ENCODE results near the gene SYNJ2. TPM values are rescaled to one million over a fixed set of nuclear protein-coding genes. Genes with fewer than 3 reads are reported as not detected.

The SYNJ2 gene
- total and polyA plus RNA-seq, 2 experiments from 2014 or later, result 2.8 to 5.6 TPM

GRCh38 chr6:157991067-157991432 is 9.4 kb downstream of the SYNJ2 start:
- H3K27ac ChIP-seq (ENCODE audit: low read depth), result no peak overlapping the region
- no peaks in the 10 kb centered on the region for H3K9me2 ChIP-seq (ENCODE audit: insufficient read depth)
- H3F3A ChIP-seq (replicated peaks; ENCODE audit: low read depth), result 0 out of 2 replicates have a peak, but pooled peaks cover 6% of the 10 kb centered on the region
- ATAC-seq (no peak), DNase-seq (ENCODE audit: low spot score) (no peak)
- H3K79me2 ChIP-seq (replicated peaks; ENCODE audit: insufficient read depth), result peaks cover 56% of the 10 kb centered on the region
- H3K4me1 ChIP-seq (ENCODE audit: insufficient read depth), result peaks cover 6% of the 10 kb centered on the region
- H4K20me1 ChIP-seq (replicated peaks; ENCODE audit: insufficient read depth), result no peaks in the 10 kb centered on the region; the same call in 1 of the 2 replicates
- H3K4me3 Mint-ChIP-seq, result no peak overlapping the region
- H3K4me3 ChIP-seq, result no peak overlapping the region
- no peak for TF ChIP-seq ETS1 (IDR thresholded peaks at IDR 0.05)
- TF ChIP-seq JUNB (IDR thresholded peaks at IDR 0.05; ENCODE audit: unreplicated experiment), result no peak
- TF ChIP-seq ZNF462 (CRISPR knock-in tag; IDR thresholded peaks at IDR 0.05), result no peak
- no peak for TF ChIP-seq STAT1 (IDR thresholded peaks at IDR 0.05; ENCODE audit: unreplicated experiment)
- TF ChIP-seq ZNF331 (CRISPR knock-in tag; IDR thresholded peaks at IDR 0.05; ENCODE audit: low read depth), result no peak
- no peak for TF ChIP-seq ZNF114 (CRISPR knock-in tag; IDR thresholded peaks at IDR 0.05)
- TF ChIP-seq POLR2AphosphoS5 (IDR thresholded peaks at IDR 0.05; ENCODE audit: low read depth), result no peak
- no peak for TF ChIP-seq EZH2 (IDR thresholded peaks at IDR 0.05; ENCODE audit: low read depth, unreplicated experiment)
- TF ChIP-seq REST (IDR thresholded peaks at IDR 0.05; ENCODE audit: unreplicated experiment), result no peak
- TF ChIP-seq CTCF (conservative IDR thresholded peaks at IDR 0.05; ENCODE audit: low read depth in 2 of 2), result no peak
- TF ChIP-seq NANOG (IDR thresholded peaks at IDR 0.05; ENCODE audit: borderline replicate concordance), result no peak
- TF ChIP-seq CREB1 (CRISPR knock-in tag; IDR thresholded peaks at IDR 0.05; ENCODE audit: low read depth), result no peak
- no peak for TF ChIP-seq EZH2phosphoT487 (IDR thresholded peaks at IDR 0.05; ENCODE audit: unreplicated experiment)
- H3K36me3 Mint-ChIP-seq (ENCODE audit: low read depth), result no peaks in the 10 kb centered on the region; the same call in 2 of the 3 replicates
- peaks cover 7% of the 10 kb centered on the region for H3K27me3 Mint-ChIP-seq (ENCODE audit: insufficient read depth, low read depth, poor library complexity)
- H3K27ac Mint-ChIP-seq, result no peak overlapping the region
- peaks cover 47% of the 10 kb centered on the region for H3K4me1 Mint-ChIP-seq
- no peaks in the 10 kb centered on the region for H3K36me3 ChIP-seq (ENCODE audit: insufficient read depth)
- H3K4me2 ChIP-seq, result no peak overlapping the region
- peaks cover 2% of the 10 kb centered on the region; the same call in 2 of the 3 replicates for H3K9me3 Mint-ChIP-seq
- no peaks in the 10 kb centered on the region for H3K27me3 ChIP-seq (ENCODE audit: insufficient read depth)
- H2AFZ ChIP-seq, result no peak overlapping the region

Measured in GM23338 (cell line).